ENCODE results near the gene PRPF31.
A peak's percentile ranks its signal among the peaks of the same experiment; 100 is the strongest.

PRPF31 gene

GRCh38 chr19:54114340-54115108, 1.0 kb upstream of the PRPF31 start:
- Histone ChIP-seq H3K27me3 (ENCODE audit: insufficient read depth, poor library complexity, severe bottlenecking) (no peaks in the 10 kb centered on the region), H3K4me3 (replicated peaks; ENCODE audit: insufficient read depth, low read length) (peak overlapping the region; percentile 93), H3K27ac (replicated peaks) (peak overlapping the region; percentile 96)
- TF ChIP-seq REST (IDR thresholded peaks at IDR 0.05; ENCODE audit: insufficient replicate concordance, low read depth) = no peak
- TF ChIP-seq, protein P1, sequence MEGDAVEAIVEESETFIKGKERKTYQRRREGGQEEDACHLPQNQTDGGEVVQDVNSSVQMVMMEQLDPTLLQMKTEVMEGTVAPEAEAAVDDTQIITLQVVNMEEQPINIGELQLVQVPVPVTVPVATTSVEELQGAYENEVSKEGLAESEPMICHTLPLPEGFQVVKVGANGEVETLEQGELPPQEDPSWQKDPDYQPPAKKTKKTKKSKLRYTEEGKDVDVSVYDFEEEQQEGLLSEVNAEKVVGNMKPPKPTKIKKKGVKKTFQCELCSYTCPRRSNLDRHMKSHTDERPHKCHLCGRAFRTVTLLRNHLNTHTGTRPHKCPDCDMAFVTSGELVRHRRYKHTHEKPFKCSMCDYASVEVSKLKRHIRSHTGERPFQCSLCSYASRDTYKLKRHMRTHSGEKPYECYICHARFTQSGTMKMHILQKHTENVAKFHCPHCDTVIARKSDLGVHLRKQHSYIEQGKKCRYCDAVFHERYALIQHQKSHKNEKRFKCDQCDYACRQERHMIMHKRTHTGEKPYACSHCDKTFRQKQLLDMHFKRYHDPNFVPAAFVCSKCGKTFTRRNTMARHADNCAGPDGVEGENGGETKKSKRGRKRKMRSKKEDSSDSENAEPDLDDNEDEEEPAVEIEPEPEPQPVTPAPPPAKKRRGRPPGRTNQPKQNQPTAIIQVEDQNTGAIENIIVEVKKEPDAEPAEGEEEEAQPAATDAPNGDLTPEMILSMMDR (IDR thresholded peaks at IDR 0.05; ENCODE audit: insufficient read depth, low read length) = no peak
- no peak; the same call in 1 of the 2 replicates for TF ChIP-seq POLR2AphosphoS5 (IDR thresholded peaks at IDR 0.05; ENCODE audit: low read depth)
- peak; percentile 73; the same call in 1 of the 2 replicates for TF ChIP-seq SPI1 (IDR thresholded peaks at IDR 0.05; ENCODE audit: borderline replicate concordance, low read depth)
- TF ChIP-seq GABPA (IDR thresholded peaks at IDR 0.05; ENCODE audit: low read depth) = peak; percentile 36; the same call in 1 of the 2 replicates
- DNase-seq (ENCODE audit: low read depth in 1 of 2, low spot score in 1 of 2) = peak; percentile 58 to 79

- no peak overlapping the region for H3K27ac ChIP-seq (replicated peaks)
- no peak overlapping the region for H3K4me3 ChIP-seq (replicated peaks; ENCODE audit: insufficient read depth, low read length)
- no peak for DNase-seq (ENCODE audit: low read depth in 1 of 2, low spot score in 1 of 2)
- no peaks in the 10 kb centered on the region for H3K27me3 ChIP-seq (ENCODE audit: insufficient read depth, poor library complexity, severe bottlenecking)
- TF ChIP-seq GABPA (IDR thresholded peaks at IDR 0.05; ENCODE audit: low read depth) = no peak
- no peak for TF ChIP-seq POLR2AphosphoS5 (IDR thresholded peaks at IDR 0.05; ENCODE audit: low read depth)
- TF ChIP-seq, protein P1 (IDR thresholded peaks at IDR 0.05; ENCODE audit: insufficient read depth, low read length) = no peak
- TF ChIP-seq REST (IDR thresholded peaks at IDR 0.05; ENCODE audit: insufficient replicate concordance, low read depth) = no peak
- no peak for TF ChIP-seq SPI1 (IDR thresholded peaks at IDR 0.05; ENCODE audit: borderline replicate concordance, low read depth)
Observed at GRCh38 chr19:54121259-54121658, 5.7 kb downstream of the PRPF31 start.

DNA sequence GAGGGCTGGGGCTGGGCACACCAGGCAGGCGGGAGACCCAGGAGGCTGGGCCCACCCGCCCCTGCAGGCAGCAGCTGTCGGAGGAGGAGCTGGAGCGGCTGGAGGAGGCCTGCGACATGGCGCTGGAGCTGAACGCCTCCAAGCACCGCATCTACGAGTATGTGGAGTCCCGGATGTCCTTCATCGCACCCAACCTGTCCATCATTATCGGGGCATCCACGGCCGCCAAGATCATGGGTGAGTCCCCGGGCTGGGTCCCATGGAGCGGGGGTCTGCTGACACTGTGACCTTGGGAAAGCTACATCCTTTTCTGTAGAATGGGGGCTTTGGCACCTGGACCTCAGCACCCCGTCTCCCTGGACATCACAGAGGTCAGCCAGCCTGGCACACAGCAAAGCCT, 8.1 kb downstream of the PRPF31 start:
- Histone ChIP-seq H3K4me3 (replicated peaks; ENCODE audit: insufficient read depth, low read length) (no peak overlapping the region), H3K27me3 (ENCODE audit: insufficient read depth, poor library complexity, severe bottlenecking) (no peaks in the 10 kb centered on the region), H3K27ac (replicated peaks) (no peak overlapping the region)
- no peak for DNase-seq (ENCODE audit: low read depth in 1 of 2, low spot score in 1 of 2)
- TF ChIP-seq GABPA (IDR thresholded peaks at IDR 0.05; ENCODE audit: low read depth) (no peak), SPI1 (IDR thresholded peaks at IDR 0.05; ENCODE audit: borderline replicate concordance, low read depth) (no peak), REST (IDR thresholded peaks at IDR 0.05; ENCODE audit: insufficient replicate concordance, low read depth) (no peak), POLR2AphosphoS5 (IDR thresholded peaks at IDR 0.05; ENCODE audit: low read depth) (no peak)
- TF ChIP-seq, protein P1 (IDR thresholded peaks at IDR 0.05; ENCODE audit: insufficient read depth, low read length) = no peak

All from HL-60 (cell line).